ENCODE data around the gene SLC41A2. TPM values are rescaled to one million over a fixed set of nuclear protein-coding genes. Genes with fewer than 3 reads are reported as not detected.

The SLC41A2 gene
- total RNA-seq, 2 experiments from 2014 or later = 5.3 to 16.4 TPM

DNA sequence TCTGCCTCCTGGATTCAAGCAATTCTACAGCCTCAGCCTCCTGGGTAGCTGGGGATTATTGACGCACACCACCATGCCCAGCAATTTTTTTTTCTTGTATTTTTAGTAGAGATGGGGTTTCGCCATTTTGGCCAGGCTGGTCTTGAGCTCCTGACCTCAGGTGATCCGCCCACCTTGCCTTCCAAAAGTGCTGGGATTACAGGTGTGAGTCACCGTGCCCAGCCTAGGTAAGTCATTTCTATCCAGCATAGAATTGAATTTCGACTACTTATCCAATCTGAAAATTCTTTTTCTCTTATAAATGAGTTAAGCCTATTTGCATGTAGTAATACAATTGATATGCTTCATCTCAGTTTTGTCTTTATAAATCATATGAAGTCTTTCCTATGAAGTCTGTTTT, 15.2 kb upstream of the SLC41A2 start:
- no peak overlapping the region for H2AFZ ChIP-seq (ENCODE audit: low read length)
- H3K79me2 ChIP-seq (ENCODE audit: insufficient read depth, low read depth, low read length) = no peaks in the 10 kb centered on the region
- no TSS peak for BruUV-seq (replicated peaks)
- H4K20me1 ChIP-seq (ENCODE audit: insufficient read depth, low read length) = no peaks in the 10 kb centered on the region
- H3K9me3 ChIP-seq (ENCODE audit: low read length) = no peaks in the 10 kb centered on the region
- intact Hi-C loops (cut with micrococcal nuclease; ENCODE audit: unreplicated experiment) = no loop called here
- no peak for DNase-seq (ENCODE audit: low spot score)
- no peak for TF ChIP-seq EZH2phosphoT487 (IDR thresholded peaks at IDR 0.05; ENCODE audit: borderline replicate concordance, low read depth, low read length)
- TF ChIP-seq, protein P1, sequence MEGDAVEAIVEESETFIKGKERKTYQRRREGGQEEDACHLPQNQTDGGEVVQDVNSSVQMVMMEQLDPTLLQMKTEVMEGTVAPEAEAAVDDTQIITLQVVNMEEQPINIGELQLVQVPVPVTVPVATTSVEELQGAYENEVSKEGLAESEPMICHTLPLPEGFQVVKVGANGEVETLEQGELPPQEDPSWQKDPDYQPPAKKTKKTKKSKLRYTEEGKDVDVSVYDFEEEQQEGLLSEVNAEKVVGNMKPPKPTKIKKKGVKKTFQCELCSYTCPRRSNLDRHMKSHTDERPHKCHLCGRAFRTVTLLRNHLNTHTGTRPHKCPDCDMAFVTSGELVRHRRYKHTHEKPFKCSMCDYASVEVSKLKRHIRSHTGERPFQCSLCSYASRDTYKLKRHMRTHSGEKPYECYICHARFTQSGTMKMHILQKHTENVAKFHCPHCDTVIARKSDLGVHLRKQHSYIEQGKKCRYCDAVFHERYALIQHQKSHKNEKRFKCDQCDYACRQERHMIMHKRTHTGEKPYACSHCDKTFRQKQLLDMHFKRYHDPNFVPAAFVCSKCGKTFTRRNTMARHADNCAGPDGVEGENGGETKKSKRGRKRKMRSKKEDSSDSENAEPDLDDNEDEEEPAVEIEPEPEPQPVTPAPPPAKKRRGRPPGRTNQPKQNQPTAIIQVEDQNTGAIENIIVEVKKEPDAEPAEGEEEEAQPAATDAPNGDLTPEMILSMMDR (conservative IDR thresholded peaks at IDR 0.05; ENCODE audit: low read length) = no peak
- POLR2A ChIA-PET = interaction anchor here (1.6 kb wide), 1 partner anchor 14 kb away, joined by 6 read pairs; no protein-coding TSS in a partner anchor
- no peak overlapping the region for H3K4me2 ChIP-seq (ENCODE audit: low read length)
- H3K4me1 ChIP-seq (ENCODE audit: insufficient read depth, low read length, poor library complexity, severe bottlenecking) = peaks cover 15% of the 10 kb centered on the region
- no peaks in the 10 kb centered on the region for H3K36me3 ChIP-seq (ENCODE audit: insufficient read depth, low read length)
- H3K9me2 ChIP-seq (ENCODE audit: insufficient read depth, low read length) = no peaks in the 10 kb centered on the region
- no peak overlapping the region for H3K4me3 ChIP-seq (ENCODE audit: low read depth, low read length, poor library complexity, severe bottlenecking)
- CTCF ChIA-PET (ENCODE audit: unreplicated experiment) = no interaction called here
- H3K27ac ChIP-seq (ENCODE audit: low read depth, low read length, poor library complexity, severe bottlenecking) = no peak overlapping the region

DNA sequence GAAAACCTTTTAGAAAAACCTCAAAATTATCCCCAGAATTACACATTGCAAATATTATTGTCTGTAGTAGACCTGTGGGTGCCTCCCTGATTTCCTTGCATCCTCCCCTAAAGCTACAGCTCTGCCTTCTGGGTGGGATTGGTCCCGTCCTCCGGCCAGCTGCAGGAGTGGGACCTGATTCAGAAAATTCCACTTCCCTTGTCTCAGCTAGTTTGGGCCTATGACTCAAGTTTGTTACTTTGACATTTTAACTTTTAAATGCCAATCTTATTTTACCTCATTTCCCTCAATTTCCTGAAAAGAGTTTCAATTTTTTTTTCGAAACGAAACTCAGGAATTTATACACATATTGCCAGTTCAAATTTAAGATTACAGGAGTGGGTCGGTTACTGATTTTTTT, 13.2 kb upstream of the SLC41A2 start:
- intact Hi-C loops (cut with micrococcal nuclease; ENCODE audit: unreplicated experiment) = no loop called here
- Histone ChIP-seq H3K4me1 (ENCODE audit: insufficient read depth, low read length, poor library complexity, severe bottlenecking) (peaks cover 20% of the 10 kb centered on the region), H3K4me2 (ENCODE audit: low read length) (no peak overlapping the region), H3K79me2 (ENCODE audit: insufficient read depth, low read depth, low read length) (no peaks in the 10 kb centered on the region), H3K4me3 (ENCODE audit: low read depth, low read length, poor library complexity, severe bottlenecking) (no peak overlapping the region), H3K36me3 (ENCODE audit: insufficient read depth, low read length) (no peaks in the 10 kb centered on the region), H3K9me2 (ENCODE audit: insufficient read depth, low read length) (no peaks in the 10 kb centered on the region), H4K20me1 (ENCODE audit: insufficient read depth, low read length) (no peaks in the 10 kb centered on the region), H2AFZ (ENCODE audit: low read length) (no peak overlapping the region), H3K9me3 (ENCODE audit: low read length) (no peaks in the 10 kb centered on the region), H3K27ac (ENCODE audit: low read depth, low read length, poor library complexity, severe bottlenecking) (no peak overlapping the region)
- TF ChIP-seq EZH2phosphoT487 (IDR thresholded peaks at IDR 0.05; ENCODE audit: borderline replicate concordance, low read depth, low read length) = no peak
- TF ChIP-seq, protein P1 (conservative IDR thresholded peaks at IDR 0.05; ENCODE audit: low read length) = no peak
- ChIA-PET CTCF (ENCODE audit: unreplicated experiment) (interaction anchor here (0.6 kb wide), 1 partner anchor 12 kb away, joined by 3 read pairs; no protein-coding TSS in a partner anchor), POLR2A (interaction anchor here (0.5 to 1.6 kb wide), 7 partner anchors 11 to 536 kb away, joined by 3 to 9 read pairs (median 3); partner anchors contain the start of gene SLC41A2)
- no TSS peak for BruUV-seq (replicated peaks)
- DNase-seq (ENCODE audit: low spot score) = no peak

DNA sequence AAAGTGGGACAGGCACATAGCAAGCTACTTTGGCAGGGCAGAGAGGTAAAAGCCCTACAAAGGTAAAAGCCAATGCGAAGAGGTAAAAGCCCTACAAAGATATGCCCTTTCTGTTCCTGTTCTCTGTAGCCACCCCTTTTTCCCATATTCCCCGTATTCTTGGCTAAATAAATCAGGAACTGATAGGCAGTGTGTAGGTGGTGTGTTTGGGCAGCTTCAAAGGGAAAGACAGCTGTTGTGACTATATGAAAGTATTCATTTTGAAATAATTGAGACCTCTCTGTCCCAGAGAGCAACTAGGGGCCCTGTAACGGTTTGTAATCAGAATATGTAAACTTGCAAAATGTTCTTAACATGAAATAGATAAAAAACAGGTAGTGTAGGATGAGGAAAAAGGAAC, 11.3 kb upstream of the SLC41A2 start:
- H3K4me3 ChIP-seq (ENCODE audit: low read depth, low read length, poor library complexity, severe bottlenecking) = no peak overlapping the region
- BruUV-seq (replicated peaks) = no TSS peak
- POLR2A ChIA-PET = interaction anchor here (0.6 to 3.2 kb wide), 5 partner anchors 10 to 717 kb away, joined by 3 to 11 read pairs (median 4); partner anchors contain the start of gene SLC41A2
- DNase-seq (ENCODE audit: low spot score) = no peak
- H3K4me2 ChIP-seq (ENCODE audit: low read length) = no peak overlapping the region
- H4K20me1 ChIP-seq (ENCODE audit: insufficient read depth, low read length) = no peaks in the 10 kb centered on the region
- H3K9me2 ChIP-seq (ENCODE audit: insufficient read depth, low read length) = no peaks in the 10 kb centered on the region
- H3K4me1 ChIP-seq (ENCODE audit: insufficient read depth, low read length, poor library complexity, severe bottlenecking) = peaks cover 10% of the 10 kb centered on the region
- no peaks in the 10 kb centered on the region for H3K9me3 ChIP-seq (ENCODE audit: low read length)
- no peak overlapping the region for H3K27ac ChIP-seq (ENCODE audit: low read depth, low read length, poor library complexity, severe bottlenecking)
- intact Hi-C loops (cut with micrococcal nuclease; ENCODE audit: unreplicated experiment) = no loop called here
- no peaks in the 10 kb centered on the region for H3K79me2 ChIP-seq (ENCODE audit: insufficient read depth, low read depth, low read length)
- no peaks in the 10 kb centered on the region for H3K36me3 ChIP-seq (ENCODE audit: insufficient read depth, low read length)
- H2AFZ ChIP-seq (ENCODE audit: low read length) = no peak overlapping the region; the same call in 1 of the 2 replicates
- CTCF ChIA-PET (ENCODE audit: unreplicated experiment) = no interaction called here
- no peak for TF ChIP-seq EZH2phosphoT487 (IDR thresholded peaks at IDR 0.05; ENCODE audit: borderline replicate concordance, low read depth, low read length)
- TF ChIP-seq, protein P1 (conservative IDR thresholded peaks at IDR 0.05; ENCODE audit: low read length) = no peak
